ENCODE data around the gene RUNX2.
"Not testable (repeated sequence)": the region's sequence is repeated elsewhere in the genome, so short reads cannot be mapped to it uniquely, and the experiment has no call there.

The RUNX2 gene

DNA sequence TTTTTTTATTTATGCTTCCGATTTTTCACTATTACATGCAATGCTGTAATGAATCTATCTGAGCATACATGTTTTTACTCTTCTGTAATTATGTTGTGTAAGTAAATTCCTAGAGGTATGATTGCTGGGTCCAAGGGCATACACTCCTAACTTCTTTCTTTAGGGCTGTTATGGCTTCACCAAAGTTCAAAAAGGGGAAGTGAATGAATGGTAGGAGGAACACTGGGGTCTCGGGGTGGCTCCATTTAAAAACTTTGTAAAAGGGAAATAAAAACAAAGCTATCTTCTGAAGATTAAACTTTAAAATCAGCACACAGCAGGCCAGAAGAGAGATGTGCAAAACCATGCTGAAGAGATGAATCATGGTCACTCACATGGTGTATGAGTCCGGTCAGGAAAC is 338.7 kb downstream of the RUNX2 start:
- DNase-seq (ENCODE audit: low read depth): no peak
- no peak overlapping the region for H3K4me3 ChIP-seq (ENCODE audit: low read length)
- TF ChIP-seq, protein P1, sequence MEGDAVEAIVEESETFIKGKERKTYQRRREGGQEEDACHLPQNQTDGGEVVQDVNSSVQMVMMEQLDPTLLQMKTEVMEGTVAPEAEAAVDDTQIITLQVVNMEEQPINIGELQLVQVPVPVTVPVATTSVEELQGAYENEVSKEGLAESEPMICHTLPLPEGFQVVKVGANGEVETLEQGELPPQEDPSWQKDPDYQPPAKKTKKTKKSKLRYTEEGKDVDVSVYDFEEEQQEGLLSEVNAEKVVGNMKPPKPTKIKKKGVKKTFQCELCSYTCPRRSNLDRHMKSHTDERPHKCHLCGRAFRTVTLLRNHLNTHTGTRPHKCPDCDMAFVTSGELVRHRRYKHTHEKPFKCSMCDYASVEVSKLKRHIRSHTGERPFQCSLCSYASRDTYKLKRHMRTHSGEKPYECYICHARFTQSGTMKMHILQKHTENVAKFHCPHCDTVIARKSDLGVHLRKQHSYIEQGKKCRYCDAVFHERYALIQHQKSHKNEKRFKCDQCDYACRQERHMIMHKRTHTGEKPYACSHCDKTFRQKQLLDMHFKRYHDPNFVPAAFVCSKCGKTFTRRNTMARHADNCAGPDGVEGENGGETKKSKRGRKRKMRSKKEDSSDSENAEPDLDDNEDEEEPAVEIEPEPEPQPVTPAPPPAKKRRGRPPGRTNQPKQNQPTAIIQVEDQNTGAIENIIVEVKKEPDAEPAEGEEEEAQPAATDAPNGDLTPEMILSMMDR (conservative IDR thresholded peaks at IDR 0.05; ENCODE audit: low read length): no peak

DNA sequence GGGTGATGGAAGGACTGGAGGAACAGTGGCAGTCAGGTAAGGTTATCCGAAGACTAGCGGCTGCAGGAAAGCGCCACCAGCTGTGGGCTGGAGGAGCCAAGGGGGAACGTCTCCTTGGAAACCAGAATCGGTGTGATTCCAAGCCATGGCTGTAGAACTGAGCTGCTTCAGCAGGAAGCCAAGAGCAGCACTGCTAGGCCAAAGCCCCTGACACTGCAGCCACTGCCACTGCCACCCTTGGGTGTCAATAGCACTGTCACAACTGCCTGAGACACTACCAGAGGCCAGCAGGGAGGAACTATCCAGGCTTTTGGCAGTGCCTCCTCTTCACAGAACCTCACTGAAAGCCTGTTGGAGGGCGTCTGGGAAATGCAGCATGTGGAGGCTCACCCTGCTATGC is 339.2 kb downstream of the RUNX2 start:
- TF ChIP-seq, protein P1 (conservative IDR thresholded peaks at IDR 0.05; ENCODE audit: low read length): no peak
- no peak for DNase-seq (ENCODE audit: low read depth)
- no peak overlapping the region for H3K4me3 ChIP-seq (ENCODE audit: low read length)

DNA sequence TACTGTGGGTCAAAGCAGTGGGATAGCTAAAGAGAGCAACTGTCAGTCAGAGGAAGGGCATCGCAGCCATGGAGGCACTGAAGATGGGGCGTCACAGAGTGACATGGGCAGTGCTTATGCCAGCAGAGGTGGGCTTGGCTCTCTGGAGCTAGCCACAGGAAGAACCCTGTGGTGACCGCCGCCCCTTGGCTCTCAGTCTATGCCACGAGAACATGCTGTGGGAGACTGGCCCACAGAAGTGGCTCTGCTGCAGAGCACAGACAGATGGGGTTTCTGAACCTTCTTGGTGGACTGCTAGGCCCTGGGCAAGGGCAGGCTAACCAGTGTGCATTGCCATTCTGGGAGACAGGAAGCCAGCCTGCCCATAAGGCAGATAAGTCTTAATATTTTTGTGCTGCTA is 339.6 kb downstream of the RUNX2 start:
- TF ChIP-seq, protein P1 (conservative IDR thresholded peaks at IDR 0.05; ENCODE audit: low read length): no peak
- no peak overlapping the region for H3K4me3 ChIP-seq (ENCODE audit: low read length)
- no peak for DNase-seq (ENCODE audit: low read depth)

DNA sequence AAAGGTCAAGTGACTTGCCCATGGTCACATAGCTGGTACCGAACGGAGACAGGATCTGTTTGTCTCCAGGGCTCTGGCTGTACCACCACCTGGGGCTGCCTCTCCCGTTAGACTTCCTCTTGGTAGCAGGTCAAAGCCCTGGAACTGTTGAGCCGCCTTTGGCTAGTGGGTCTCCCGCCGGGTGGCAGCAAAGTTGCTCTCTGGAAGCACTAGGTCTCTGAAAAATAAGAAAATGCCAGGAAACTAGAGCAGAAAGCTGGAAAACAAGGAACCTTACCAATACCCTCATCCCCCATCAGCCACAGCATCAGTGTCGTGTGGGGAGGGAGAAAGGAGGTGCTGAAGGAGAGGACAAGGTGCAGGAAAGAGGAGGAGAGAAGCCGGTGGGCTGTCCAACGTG is 340.6 kb downstream of the RUNX2 start:
- no peak for DNase-seq (ENCODE audit: low read depth)
- TF ChIP-seq, protein P1 (conservative IDR thresholded peaks at IDR 0.05; ENCODE audit: low read length): no peak
- no peak overlapping the region for H3K4me3 ChIP-seq (ENCODE audit: low read length)

DNA sequence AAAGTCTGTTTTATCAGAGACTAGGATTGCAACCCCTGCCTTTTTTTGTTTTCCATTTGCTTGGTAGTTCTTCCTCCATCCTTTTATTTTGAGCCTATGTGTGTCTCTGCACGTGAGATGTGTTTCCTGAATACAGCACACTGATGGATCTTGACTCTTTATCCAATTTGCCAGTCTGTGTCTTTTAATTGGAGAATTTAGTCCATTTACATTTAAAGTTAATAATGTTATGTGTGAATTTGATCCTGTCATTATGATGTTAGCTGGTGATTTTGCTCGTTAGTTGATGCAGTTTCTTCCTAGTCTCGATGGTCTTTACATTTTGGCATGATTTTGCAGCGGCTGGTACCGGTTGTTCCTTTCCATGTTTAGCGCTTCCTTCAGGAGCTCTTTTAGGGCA is 345.0 kb downstream of the RUNX2 start:
- not testable (repeated sequence) for H3K4me3 ChIP-seq (ENCODE audit: low read length); DNase-seq (ENCODE audit: low read depth)

DNA sequence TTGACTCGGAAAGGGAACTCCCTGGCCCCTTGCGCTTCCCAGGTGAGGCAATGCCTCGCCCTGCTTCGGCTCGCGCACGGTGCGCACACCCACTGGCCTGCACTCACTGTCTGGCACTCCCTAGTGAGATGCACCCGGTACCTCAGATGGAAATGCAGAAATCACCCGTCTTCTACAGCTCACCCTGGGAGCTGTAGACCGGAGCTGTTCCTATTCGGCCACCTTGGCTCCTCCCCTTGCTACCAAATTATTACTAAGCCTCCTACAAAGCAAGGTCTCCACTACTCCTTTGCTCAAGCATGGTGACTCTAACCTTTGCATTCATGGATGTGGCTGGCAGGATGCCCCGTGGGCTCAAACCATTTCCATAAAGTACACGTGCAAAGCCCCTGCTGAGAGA is 347.0 kb downstream of the RUNX2 start:
- not testable (repeated sequence) for DNase-seq (ENCODE audit: low read depth); H3K4me3 ChIP-seq (ENCODE audit: low read length)

DNA sequence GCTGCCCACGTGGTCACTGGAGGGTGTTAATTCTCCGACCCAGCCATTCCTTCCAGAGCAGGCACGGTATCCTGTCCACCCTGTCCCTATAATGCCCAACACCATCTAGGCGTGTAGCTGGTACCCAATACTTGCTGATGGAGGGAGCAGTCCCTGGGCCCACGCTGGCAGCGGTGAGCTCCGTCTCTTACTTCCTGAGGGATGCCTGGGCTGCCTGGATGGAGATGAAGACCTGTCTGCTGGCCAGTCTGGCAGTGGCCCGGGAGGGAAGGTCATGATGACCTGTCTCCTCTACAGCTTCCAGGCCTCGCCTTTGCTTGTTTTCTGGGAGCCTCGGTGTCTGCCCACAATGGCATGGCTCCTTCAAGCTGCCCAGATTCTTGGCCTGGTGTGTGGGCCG is 347.5 kb downstream of the RUNX2 start:
- DNase-seq (ENCODE audit: low read depth): no peak
- no peak overlapping the region for H3K4me3 ChIP-seq (ENCODE audit: low read length)
- TF ChIP-seq, protein P1 (conservative IDR thresholded peaks at IDR 0.05; ENCODE audit: low read length): no peak

DNA sequence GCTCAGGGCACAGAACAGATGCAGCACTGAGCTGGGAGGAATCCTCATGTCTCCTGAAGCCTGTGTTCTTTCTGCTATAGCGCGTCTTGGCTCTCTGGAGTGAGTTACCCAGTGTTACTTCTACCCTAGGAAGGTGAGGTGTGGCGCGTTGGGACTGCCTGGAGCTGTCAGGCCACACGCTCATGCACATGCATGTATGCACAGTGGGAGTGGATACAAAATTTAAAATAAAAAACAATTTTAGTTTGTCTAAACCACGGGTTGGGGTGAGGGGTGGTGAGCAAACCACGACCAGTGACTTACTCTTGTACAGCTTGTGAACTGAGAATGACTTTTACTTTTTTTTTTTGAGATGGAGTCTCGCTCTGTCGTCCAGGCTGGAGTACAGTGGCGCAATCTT is 348.2 kb downstream of the RUNX2 start:
- TF ChIP-seq, protein P1 (conservative IDR thresholded peaks at IDR 0.05; ENCODE audit: low read length): no peak
- DNase-seq (ENCODE audit: low read depth): no peak
- no peak overlapping the region for H3K4me3 ChIP-seq (ENCODE audit: low read length)

Measured in AG10803 (cell line).